ENCODE measurements around the gene SLC22A8. TPM values are rescaled to one million over a fixed set of nuclear protein-coding genes. Genes with fewer than 3 reads are reported as not detected.

Gene SLC22A8
- total and polyA plus RNA-seq, 2 of the 13 experiments (the other 11 are each of a cell fraction or from before 2014, with no cell fraction given) = 0.04 to 0.05 TPM

- FAIRE-seq (no peak), DNase-seq (ENCODE audit: low spot score) (no peak), ATAC-seq (no peak)
- no TSS peak for BruUV-seq (replicated peaks)
- ChIA-PET POLR2A (no interaction called here), CTCF (ENCODE audit: low intra/inter-chr PET ratio, low total read pairs) (no interaction called here)
- Histone ChIP-seq H3K4me3 (replicated peaks in 1 of 3; ENCODE audit: insufficient read depth in 1 of 3, low read depth in 2 of 3, low read length in 3 of 3) (no peak overlapping the region), H3K79me2 (ENCODE audit: insufficient read depth, low read length) (no peaks in the 10 kb centered on the region), H3K27me3 (ENCODE audit: control insufficient read depth in 1 of 2, insufficient read depth in 2 of 2, low read length in 2 of 2) (peaks cover 6 to 8% of the 10 kb centered on the region in 2 experiments), H3K4me1 (ENCODE audit: insufficient read depth, low read length) (no peaks in the 10 kb centered on the region), H3K4me2 (ENCODE audit: low read depth, low read length) (no peak overlapping the region), H3K9ac (ENCODE audit: insufficient read depth, low read depth, low read length) (no peak overlapping the region), H3K27ac (ENCODE audit: extremely low read length, insufficient read depth, low read length) (no peak overlapping the region), H4K20me1 (ENCODE audit: insufficient read depth, low read length) (no peaks in the 10 kb centered on the region), H3K36me3 (replicated peaks in 1 of 2; ENCODE audit: control insufficient read depth in 1 of 2, insufficient read depth in 2 of 2, low read length in 2 of 2) (no peaks in the 10 kb centered on the region), H3K9me3 (ENCODE audit: low read length) (no peaks in the 10 kb centered on the region), H2AFZ (ENCODE audit: low read length) (no peak overlapping the region)
- WGBS (ENCODE audit: low lambda C conversion rate) = 0% methylated on average over 1 of the region's 1 CpG
- in situ Hi-C loops (cut with HindIII; ENCODE audit: extremely low pct_ligation_motif_present, low pct_unique_long_range_greater_than_20kb) (no loop called here), intact Hi-C loops (cut with micrococcal nuclease; ENCODE audit: unreplicated experiment) (no loop called here)
- no peak for TF ChIP-seq ZNF687 (CRISPR knock-in tag; IDR thresholded peaks at IDR 0.05)
- TF ChIP-seq ZNF468 (CRISPR knock-in tag; IDR thresholded peaks at IDR 0.05) = no peak
- no peak for TF ChIP-seq EEA1 (CRISPR knock-in tag; IDR thresholded peaks at IDR 0.05; ENCODE audit: borderline replicate concordance)
- no peak for TF ChIP-seq ZNF597 (CRISPR knock-in tag; IDR thresholded peaks at IDR 0.05)
- TF ChIP-seq ZNF782 (CRISPR knock-in tag; IDR thresholded peaks at IDR 0.05; ENCODE audit: borderline replicate concordance) = no peak
- no peak for TF ChIP-seq MAZ (IDR thresholded peaks at IDR 0.05; ENCODE audit: borderline replicate concordance, low read depth, low read length)
- no peak for TF ChIP-seq MAZ (CRISPR knock-in tag; IDR thresholded peaks at IDR 0.05; ENCODE audit: low read depth)
- no peak for TF ChIP-seq ZNF33A (CRISPR knock-in tag; IDR thresholded peaks at IDR 0.05; ENCODE audit: borderline replicate concordance)
- no peak for TF ChIP-seq NFKBIZ (CRISPR knock-in tag; IDR thresholded peaks at IDR 0.05)
- no peak for TF ChIP-seq MAX (IDR thresholded peaks at IDR 0.05)
- no peak for TF ChIP-seq ZSCAN25 (CRISPR knock-in tag; IDR thresholded peaks at IDR 0.05)
- TF ChIP-seq ZNF451 (CRISPR knock-in tag; IDR thresholded peaks at IDR 0.05) = no peak
- no peak for TF ChIP-seq ZNF724P (CRISPR knock-in tag; IDR thresholded peaks at IDR 0.05; ENCODE audit: borderline replicate concordance)
- TF ChIP-seq HNF1B (CRISPR knock-in tag; IDR thresholded peaks at IDR 0.05) = no peak
- TF ChIP-seq ZNF232 (CRISPR knock-in tag; IDR thresholded peaks at IDR 0.05; ENCODE audit: borderline replicate concordance) = no peak
- no peak for TF ChIP-seq ZNF615 (CRISPR knock-in tag; IDR thresholded peaks at IDR 0.05; ENCODE audit: borderline replicate concordance)
- no peak for TF ChIP-seq ZBTB20 (CRISPR knock-in tag; IDR thresholded peaks at IDR 0.05; ENCODE audit: borderline replicate concordance, low read depth)
- no peak for TF ChIP-seq NKX3-1 (CRISPR knock-in tag; IDR thresholded peaks at IDR 0.05)
- no peak for TF ChIP-seq AHR (CRISPR knock-in tag; IDR thresholded peaks at IDR 0.05)
- TF ChIP-seq YY1 (IDR thresholded peaks at IDR 0.05; ENCODE audit: insufficient read depth, insufficient replicate concordance, low read depth, low read length) = no peak
Measured at GRCh38 chr11:62996271-62996670, 19.4 kb downstream of the SLC22A8 start.

All from HepG2 (cell line).